COLO668 (cell line): Measurements from ENCODE around the gene EHF.

Experiments
- DNase-seq: peaks from one replicate; lab custom pipeline; 2025; ENCODE audit not compliant: unreplicated experiment; lab: John Stamatoyannopoulos, UW

EHF gene

DNA sequence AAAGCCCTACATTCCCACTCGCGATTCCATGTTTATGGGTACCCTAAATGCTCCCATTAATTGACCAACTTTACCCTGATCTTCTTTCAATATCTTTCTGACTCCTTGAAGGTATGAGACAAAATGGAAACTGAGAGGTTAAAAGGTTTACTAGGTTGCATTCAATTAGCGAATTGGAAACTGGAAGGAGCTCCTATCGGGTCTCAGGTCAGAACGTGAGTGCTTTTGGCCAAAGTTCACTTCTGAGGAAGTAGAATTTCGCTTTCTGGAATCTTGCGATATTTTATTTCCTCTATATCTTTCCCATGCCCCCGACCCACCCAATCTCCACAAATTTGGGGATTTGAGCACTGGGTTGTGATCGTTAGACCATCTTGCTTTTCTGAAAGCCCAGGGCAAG is 2.6 kb downstream of the EHF start:
- no peak for DNase-seq

DNA sequence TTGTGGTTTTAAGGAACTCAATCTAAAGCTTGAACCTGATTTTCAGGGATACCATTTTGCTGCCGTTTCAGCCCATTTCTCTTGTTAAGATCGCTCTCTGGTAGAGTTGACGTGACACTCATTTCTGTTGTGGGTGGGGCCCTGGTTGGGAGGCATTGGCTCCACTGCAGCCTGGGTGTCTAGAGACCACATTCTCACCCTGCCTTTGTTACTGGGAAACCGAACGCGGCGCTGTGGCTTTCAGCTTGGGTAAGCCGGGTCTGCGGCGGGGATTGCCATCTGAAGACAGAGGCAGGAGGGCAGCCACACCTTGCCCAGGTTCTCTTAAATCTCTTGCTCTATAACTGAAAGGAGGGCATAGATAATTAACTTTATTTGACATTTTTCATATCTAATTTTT is 3.2 kb downstream of the EHF start:
- DNase-seq: no peak

DNA sequence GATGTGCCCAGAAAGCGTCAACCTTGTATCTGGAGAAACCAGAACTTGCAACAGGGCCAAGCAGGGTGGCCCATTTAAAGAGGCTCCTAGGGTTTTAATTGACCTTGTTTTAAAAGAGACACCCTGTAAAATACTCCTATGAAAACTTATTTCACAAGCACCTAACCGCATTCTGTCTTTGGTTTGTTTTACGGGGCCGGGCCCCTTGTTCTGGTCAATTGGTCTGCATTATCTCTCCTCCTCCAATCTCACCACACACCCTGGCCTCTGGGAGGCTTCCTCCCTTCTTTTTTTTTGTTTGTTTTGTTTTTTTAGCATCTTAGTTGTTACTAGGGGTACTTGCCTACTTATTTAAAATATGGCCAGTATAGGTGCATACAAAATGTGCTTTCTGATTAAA is 4.7 kb downstream of the EHF start:
- DNase-seq: no peak

DNA sequence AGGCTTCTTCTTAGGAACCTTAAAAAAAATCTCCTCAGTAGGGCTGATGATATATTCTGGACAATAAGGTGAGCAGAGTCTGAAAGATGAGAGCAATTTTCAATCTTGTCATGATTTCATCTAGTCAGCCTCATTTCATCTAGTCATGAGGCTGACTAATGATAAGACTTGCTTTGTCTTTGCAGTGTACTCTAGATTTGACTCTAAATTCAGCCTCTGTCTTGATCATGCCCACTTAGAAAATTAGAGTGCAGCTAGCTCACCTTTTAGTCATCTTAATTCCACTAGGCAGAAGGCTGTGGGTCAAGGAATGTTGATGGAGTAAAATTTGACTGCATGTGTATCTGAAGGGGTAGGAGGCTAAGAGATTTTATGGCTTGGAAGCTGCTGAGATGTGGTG is 5.5 kb downstream of the EHF start:
- DNase-seq: no peak

DNA sequence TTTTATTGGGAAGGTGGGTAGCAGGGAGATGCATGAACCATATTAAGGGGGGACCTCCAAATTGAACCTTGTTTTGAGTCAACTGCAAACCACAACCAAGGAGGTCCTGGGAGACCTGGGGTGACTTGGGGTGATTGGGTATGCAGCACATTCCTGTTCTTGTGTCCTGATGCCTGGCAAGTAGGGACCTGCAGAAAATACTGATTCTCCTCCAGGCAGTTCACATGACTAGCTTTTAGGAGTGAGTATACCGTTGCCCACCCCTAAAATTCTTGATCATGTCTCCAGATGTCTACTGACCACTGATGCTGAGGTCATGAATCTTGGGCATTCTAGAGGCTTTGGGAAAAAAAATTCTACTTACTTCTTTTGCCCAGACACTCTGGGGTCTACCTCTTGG is 6.3 kb downstream of the EHF start:
- no peak for DNase-seq

DNA sequence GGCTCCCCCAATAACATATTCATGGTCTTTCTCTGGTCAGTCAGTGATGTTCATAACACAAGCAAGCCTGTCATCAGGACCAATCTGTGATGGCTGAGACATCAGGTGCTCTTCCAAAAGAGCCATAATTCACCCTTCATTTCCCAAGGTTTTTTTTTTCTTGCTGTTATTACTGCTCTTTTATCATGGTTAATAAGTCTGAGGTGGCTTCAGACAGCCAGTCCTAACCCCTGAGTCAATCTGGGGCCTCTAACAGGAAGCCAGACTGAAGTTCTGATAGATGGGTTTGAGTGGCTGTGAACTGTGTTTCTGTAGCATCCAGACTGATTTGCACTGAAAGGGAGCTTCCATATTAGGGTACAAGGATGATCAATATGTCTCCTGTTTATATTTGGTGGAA is 8.8 kb downstream of the EHF start:
- no peak for DNase-seq

DNA sequence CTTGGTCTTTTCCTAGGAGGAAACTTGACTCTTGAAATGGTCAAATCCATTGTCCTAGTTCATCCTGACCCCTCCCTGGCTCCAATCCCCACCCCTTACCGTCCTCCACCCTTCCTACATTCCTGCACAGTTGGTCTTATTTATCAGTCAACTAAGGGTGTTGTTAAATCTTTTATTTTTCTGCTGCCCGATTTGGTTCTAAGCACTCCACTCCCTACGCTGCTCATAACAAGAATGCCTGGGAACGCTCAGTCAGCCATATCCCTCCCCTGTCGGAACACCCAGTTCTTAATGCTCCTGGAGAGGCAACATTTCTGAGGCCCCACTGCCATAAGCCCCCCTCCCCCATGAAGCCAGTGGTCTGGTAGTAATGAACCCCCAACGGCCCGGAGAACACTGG is 9.7 kb downstream of the EHF start:
- no peak for DNase-seq

DNA sequence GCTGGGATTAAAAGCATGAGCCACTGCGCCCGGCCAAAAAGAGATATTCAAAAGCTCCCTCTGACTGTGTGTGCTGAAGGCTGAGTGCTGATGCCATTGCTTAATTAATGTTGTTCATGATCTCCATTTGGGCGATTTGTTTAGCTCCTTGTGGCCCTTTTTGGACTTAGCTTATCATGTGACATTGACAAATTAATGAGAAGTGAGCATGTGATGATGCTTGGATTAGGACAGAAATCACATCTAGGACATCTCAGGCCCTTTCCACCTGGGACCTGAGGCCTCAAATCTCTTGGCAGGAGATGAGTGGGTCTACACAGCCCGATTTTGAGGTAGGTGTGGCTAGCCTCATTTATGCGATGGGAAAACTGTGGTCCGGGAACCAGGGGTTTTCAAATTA is 10.4 kb downstream of the EHF start:
- no peak for DNase-seq

GRCh38 chr11:34631737-34632104 is 10.8 kb downstream of the EHF start:
- peak; percentile 42 for DNase-seq

DNA sequence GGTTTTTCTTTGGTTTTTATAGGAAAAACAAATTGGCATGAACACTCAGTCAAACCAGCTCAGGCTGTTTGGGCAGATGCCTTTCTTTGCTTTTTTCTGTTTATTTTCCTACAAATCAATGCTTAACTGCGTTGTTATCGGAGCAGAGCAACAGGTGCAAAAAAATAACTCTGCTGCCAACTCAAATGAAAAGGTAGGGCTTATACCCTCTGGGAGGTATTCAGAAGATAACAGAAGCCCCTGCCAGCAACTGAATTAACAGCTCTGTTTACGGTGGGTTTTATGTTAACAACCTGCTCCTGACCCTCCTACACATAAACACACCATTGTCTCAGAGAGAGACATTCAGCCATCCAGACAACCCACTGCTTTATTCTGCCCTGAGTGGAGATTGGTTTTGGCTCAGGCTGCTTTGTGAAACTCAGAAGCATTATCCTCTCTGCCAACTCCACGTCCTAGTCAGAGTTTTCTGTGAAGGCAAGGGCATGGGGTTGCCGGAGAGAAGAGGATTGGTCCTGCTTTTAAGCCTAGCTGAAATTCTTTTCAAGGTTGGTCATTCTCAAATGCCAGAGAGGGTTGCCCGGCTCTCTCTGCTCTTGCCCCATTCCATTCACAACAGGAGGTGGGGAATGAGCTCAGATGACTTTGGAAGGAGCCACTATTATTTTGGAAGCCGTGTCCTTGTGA is 11.4 kb downstream of the EHF start:
- DNase-seq: peak; percentile 31

DNA sequence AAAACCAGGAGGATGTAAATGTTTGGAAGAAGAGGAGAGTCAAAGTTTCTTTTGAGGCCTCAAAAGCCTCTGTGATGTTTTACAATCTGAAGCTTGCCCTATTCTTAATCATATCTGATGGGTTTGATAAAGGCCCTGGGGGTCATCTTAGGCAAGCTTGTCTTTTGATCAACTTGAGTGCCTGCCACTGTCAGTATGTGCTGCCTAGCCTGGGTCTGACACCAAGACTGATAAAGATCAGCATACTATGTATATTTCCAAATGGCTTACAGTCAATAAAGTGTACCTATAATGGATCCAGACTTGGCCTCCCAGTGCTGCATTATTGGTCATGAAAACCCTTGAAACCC is 12.7 kb downstream of the EHF start:
- DNase-seq: no peak

GRCh38 chr11:34633990-34634693 is 13.2 kb downstream of the EHF start:
- peak; percentile 21 for DNase-seq

GRCh38 chr11:34634694-34635062 is 13.8 kb downstream of the EHF start:
- no peak for DNase-seq

DNA sequence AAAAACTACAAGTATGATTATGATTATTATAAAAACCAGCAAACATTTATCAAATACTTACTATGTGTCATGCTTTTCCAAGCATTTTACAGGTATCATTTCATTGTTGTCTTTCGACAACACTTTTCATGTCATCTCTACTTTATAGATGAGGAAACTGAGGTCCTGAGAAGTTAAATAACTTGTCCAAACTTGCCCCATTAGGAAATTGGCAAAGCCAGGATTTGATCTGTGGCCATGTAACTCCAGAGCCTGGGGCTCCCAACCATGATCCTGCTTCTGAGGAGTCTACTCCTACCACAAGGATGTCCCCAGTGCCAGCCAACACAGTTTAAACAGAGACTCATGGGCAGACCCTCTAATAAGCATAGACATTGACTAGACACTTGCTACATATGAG is 15.2 kb downstream of the EHF start:
- DNase-seq: no peak

DNA sequence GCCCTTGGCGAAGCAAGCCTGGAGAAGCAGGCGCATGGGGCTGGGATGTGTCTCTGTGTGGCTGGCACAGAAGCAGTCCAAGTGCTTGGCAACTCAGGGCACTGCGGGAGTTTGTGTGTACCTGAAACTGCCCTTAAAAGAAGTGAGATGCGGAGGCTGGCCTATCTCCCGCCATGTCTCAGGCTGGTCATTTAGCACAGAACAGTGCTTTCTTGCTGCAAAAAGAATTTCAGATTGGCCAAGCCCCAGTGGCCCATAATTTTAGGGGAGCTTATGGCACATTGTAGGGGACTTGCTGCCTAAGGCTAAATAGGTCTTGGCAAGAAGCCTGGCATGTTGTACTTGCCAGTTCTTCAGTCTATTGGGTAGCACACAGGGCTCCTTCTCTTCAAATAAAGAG is 16.4 kb downstream of the EHF start:
- no peak for DNase-seq

GRCh38 chr11:34638897-34639296 is 18.0 kb downstream of the EHF start:
- no peak for DNase-seq

DNA sequence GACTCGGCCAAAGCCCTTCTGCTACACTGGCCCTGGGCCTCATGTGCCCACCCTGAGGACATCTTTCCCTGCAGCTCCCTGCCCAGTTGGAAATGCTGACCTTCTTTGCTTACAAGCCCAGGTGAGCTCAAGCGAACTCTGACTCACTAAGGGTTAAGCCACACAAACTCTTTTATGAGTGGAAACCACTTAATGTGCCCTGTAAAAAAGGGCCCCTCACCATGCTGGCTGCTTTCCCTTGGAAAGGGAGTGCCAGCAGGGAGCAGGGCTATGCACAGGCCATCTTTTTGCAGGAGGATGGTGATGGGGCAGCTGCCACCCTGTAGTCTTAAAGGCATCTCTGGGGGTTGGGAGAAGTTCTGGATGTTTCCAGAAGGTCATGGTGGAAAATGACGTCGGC is 18.7 kb downstream of the EHF start:
- no peak for DNase-seq

GRCh38 chr11:34640050-34640923 is 19.4 kb downstream of the EHF start:
- peak; percentile 72 for DNase-seq

- no peak for DNase-seq
Measured at GRCh38 chr11:34640924-34641275, 20.0 kb downstream of the EHF start.

DNA sequence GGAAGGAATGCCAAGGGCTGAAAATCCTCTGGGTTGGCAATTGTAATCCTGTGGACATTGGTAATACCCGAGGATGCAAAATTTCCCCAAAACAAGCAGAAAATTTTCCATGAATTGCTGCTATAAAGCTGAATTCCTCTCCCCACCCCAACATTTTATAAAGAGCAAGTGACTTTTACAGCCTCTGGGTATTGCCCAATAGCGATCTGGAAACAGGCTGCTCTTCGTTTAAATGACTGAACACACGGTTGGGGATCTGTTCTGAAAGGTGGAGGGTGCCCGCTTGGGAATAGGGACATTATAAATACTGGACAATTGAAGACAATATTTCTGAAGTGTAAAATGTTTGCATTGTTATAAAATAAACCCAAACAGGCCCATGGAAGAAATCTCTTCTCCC is 20.6 kb downstream of the EHF start:
- no peak for DNase-seq

DNA sequence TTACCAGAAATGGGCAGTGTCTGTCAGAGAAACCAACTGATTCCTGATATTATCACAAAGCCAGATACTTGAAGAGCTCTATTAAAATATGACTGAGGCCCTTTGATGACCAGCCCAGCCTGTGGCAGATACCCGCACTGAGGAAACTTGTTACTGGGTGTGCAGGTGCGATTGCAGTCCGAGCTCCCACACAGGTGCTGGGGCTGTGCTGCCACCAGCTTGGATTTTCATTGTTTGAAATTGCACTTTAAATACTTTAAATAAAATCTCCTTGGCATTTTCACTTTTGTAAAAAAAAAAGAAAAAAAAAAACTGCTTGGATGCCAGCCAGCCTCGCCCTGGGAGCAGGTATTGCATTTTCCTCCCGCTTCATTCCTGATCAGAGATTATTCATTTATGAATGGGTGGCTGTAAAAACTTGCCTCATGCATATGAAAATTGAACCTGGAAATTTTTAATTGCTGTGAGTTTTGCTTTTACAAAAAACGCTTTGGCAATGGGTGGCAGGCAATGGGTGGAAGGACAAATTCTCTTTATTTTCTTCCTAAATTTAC is 21.2 kb downstream of the EHF start:
- DNase-seq: no peak

DNA sequence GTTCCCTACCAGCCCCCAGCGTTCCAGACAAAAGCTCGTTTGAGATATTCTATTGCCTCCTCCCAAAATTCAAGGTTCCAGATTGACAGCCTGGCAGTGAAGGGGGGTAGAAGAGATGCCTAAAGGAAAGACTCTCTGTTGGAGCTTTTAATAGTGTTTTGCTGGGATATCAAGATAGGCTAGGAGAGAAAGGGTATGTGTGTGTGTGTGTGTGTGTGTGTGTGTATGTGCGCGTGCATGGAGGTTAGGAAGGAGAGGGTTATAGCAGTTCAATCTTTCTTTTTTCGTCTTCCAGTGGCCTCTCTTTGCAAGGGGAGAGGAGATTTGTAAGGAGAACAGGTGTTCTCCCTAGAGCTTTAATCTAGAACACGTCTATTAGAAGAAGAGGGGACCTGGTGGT is 22.0 kb downstream of the EHF start:
- no peak for DNase-seq
